Central memory CD4-positive, alpha-beta T cell (primary cell): Measurements from ENCODE around the gene ARFRP1.

ENCODE experiments used
- DNase-seq: peaks from one replicate; pipeline ENCODE4 v3.0.0; 2022

Gene ARFRP1

DNA sequence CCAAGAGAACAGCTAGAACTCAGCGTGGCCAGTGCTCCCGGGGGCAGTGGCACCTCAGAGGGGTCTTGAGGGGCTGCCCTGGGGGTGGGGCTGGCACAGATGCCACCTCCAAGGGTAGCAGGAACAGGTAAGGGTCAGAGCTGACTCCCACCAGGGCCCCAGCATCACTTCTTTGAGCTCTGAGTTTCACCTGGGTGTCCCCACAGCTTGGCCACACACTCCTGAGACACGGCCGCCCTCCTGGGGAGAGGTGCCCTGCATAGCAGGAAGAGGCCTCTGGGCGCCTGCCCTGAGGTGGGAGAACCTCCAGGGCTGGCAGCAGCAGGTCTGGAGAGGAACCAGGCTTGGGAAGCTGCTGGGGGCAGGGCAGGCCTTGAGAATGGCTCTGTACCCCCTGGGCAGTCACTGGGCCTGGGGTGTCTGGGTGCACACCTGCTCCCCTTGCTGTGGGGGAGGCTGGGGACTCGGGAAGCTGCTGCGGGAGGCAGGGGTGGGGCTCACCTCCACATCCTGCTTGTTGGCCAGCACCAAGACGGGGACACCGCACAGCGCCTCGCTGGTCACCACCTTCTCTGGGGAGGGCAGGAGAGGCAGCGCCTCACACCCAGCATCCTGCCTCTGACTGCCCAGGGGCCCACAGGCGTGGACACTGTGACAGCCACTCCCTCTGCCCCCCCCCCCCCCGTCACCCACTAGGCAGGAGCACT, 6.3 kb downstream of the ARFRP1 start:
- DNase-seq, result no peak

DNA sequence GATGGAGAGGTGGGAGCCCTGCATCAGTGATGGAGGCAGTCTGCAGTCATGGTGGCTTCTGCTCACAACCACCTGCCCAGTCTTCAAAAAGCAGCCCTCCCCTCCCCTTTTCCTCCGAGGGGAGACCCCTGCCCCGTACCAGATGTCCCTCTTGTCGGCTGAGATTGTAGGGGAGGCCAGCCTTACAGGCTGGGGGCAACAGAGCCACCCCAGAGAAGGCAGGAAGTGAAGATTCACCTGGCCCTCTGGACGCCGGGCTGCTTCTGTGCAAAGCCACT, 6.8 kb downstream of the ARFRP1 start:
- DNase-seq, result no peak

DNA sequence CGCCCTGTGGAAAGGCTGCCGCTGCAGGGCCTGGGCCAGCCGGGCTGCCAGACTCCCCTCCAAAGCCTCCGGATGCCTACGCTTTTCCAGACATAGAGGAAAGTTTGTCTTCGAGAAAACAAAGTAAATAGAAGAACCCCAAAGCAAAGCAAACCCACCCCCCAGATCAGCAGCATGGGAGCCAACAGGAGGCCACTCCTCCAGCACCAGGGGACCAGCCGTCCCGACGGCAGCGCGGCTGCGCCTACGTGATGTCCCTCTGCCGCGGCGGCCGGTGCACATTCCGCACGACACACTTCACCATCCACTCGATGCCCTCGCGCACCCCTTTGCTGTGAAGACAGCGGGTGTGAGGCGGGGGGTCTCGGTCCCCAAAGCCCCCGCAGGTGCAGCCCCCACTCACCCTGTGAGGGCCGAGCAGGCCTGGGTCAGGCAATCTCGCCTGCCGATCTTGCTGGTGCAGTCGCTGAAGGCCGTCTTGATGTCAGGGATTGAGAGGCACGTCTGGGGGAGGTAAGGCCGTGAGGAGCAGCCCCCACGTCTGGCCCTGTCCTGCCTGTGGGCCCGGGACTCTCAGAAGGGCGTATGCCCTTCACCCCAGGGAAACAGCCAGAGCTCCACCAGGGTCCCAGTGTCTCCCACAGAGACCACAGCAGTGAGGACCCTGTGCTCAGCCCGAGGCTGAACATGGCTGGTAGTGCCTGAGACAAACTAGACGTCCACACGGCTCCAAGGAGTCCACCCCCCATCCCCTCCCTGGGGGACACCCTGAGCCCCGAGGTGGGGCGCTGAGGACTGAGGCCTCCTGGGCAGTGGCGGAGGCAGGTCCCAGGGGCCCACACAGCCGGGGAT, 7.4 kb downstream of the ARFRP1 start:
- DNase-seq, result no peak

DNA sequence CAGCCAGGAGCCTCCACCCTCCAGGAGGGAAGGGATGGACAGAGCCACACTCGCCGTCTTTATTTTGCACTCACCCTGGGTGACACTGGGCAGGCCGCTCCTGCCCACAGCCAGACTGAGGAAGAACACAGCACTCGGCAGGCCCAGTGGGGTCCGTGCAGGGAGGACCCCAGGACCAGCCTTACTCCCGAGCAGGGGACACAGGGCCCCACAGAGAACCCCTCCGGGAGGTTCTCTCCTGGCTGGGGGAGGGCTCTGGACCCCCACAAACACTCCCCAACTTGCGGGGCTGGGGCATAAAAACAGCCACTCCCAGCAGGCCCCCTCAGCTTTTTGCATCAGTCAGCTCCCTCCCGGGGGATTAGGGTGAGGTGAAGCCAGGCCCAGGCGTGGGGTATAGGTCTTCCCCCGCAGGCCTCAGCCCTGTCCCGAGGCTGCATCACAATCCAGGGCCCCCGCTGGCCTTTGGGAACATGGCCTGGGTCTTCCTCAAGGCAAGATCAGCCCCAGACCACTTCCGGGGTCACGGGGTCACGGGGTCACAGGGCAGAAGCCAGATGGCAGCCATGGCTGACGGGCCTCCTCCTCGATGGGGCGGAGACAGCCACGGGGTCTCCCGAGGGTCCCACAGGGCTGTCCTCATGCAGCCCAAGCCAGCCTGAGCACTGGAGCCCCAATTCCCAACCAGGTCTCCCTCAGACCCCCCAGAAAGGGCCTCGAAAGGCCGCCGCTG, 8.1 kb downstream of the ARFRP1 start:
- DNase-seq, result no peak

DNA sequence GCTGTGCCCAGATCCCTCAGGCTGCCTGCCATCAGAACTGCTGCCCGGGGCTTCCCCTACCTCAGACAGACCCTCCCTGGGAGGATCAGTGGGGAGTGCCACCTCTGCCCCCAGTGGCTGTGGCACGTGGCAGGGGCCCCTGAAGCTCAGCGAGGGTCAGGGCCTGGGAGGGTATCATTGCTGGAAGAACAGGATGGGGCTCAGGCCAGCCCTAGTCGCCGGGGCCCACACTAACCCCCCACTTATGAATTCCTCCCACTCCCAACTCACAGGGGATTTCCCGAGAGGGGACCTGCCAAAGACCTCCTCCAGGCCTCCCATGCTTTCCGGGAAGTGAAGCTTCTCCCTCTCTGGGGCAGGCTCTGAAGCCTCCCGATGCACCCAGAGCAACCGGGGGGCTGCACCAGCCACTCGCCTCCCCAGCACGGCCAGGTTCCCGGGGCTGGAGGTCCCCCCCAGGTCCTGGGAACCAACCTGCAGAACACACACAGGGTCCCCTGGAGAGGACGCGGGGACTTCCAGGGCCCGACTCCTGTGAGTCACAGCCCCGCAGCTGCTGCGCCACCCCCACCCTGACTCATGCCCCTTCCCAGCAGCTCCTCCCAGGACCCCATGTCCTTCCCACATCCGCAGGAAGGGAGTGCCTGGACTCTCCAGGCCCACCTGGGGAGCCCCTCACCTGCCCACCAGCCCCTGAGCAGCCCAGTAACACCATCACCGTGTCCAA, 8.9 kb downstream of the ARFRP1 start:
- no peak for DNase-seq

DNA sequence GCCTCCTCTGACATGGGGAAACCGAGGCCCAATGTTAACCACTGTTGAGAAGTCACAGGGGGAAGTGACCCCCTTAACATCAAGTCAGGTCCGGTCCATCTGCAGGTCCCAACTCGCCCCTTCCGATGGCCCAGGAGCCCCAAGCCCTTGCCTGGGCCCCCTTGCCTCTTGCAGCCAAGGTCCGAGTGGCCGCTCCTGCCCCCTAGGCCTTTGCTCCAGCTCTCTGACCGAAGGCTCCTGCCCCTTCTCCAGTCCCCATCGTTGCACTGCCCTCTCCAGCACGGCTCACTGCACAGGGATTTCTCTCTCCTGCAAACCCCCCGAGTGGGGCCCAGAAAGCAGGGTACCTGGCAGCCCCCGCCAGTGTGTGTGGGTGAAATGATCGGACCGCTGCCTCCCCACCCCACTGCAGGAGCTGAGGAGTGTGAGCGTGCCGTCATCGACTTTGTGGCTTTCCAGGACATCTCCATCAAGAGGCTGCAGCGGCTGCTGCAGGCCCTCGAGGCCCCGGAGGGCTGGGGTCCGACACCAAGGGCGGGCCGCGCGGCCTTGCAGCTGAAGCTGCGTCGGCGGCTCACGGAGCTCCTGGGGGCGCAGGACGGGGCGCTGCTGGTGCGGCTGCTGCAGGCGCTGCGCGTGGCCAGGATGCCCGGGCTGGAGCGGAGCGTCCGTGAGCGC, 9.8 kb downstream of the ARFRP1 start:
- no peak for DNase-seq

DNA sequence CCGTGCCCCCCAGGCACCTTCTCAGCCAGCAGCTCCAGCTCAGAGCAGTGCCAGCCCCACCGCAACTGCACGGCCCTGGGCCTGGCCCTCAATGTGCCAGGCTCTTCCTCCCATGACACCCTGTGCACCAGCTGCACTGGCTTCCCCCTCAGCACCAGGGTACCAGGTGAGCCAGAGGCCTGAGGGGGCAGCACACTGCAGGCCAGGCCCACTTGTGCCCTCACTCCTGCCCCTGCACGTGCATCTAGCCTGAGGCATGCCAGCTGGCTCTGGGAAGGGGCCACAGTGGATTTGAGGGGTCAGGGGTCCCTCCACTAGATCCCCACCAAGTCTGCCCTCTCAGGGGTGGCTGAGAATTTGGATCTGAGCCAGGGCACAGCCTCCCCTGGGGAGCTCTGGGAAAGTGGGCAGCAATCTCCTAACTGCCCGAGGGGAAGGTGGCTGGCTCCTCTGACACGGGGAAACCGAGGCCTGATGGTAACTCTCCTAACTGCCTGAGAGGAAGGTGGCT, 10.4 kb downstream of the ARFRP1 start:
- DNase-seq, result no peak

DNA sequence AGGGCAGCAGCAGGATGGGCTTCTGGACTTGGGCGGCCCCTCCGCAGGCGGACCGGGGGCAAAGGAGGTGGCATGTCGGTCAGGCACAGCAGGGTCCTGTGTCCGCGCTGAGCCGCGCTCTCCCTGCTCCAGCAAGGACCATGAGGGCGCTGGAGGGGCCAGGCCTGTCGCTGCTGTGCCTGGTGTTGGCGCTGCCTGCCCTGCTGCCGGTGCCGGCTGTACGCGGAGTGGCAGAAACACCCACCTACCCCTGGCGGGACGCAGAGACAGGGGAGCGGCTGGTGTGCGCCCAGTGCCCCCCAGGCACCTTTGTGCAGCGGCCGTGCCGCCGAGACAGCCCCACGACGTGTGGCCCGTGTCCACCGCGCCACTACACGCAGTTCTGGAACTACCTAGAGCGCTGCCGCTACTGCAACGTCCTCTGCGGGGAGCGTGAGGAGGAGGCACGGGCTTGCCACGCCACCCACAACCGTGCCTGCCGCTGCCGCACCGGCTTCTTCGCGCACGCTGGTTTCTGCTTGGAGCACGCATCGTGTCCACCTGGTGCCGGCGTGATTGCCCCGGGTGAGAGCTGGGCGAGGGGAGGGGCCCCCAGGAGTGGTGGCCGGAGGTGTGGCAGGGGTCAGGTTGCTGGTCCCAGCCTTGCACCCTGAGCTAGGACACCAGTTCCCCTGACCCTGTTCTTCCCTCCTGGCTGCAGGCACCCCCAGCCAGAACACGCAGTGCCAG, 11.0 kb downstream of the ARFRP1 start, which contains the start of gene TNFRSF6B:
Gene TNFRSF6B (plus strand): TSS at position 25 of the 729 bp plus-strand sequence. CDS start 116 bp downstream, at position 141.
- DNase-seq, result no peak

DNA sequence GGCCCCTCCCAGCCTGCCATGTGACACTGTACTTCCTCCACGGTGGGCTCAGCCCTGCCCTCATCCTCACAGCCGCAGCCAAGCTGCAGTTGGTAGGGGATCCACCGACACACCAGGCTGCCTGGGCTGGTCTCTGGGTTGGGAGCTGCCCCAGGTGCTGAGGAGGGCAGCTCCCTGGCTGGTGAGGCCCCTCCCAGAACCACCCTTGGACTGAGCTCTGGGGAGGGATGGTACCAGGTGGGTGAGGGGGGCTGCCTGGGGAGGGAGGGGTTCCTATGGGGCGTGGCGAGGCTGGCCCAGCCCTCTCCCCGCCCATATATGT, 11.5 kb downstream of the ARFRP1 start:
- no peak for DNase-seq

DNA sequence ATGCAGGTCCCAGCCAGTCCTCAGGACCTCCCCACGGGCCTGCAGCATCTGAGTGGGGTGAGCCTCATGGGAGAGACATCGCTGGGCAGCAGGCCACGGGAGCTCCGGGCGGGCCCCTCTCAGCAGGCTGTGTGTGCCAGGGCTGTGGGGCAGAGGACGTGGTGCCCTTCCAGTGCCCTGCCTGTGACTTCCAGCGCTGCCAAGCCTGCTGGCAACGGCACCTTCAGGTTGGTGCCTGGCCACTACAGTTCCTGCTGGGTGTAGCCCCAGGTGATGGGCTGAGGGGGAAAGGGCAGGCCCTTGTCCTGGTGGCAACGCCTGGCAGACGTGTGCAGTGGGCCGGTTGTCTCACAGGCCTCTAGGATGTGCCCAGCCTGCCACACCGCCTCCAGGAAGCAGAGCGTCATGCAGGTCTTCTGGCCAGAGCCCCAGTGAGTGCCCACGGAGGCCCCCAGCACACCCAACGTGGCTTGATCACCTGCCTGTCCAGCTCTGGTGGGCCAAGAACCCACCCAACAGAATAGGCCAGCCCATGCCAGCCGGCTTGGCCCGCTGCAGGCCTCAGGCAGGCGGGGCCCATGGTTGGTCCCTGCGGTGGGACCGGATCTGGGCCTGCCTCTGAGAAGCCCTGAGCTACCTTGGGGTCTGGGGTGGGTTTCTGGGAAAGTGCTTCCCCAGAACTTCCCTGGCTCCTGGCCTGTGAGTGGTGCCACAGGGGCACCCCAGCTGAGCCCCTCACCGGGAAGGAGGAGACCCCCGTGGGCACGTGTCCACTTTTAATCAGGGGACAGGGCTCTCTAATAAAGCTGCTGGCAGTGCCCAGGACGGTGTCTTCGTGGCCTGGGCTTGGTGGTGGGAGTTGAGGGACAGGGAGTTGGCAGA, 12.1 kb downstream of the ARFRP1 start:
- no peak for DNase-seq

DNA sequence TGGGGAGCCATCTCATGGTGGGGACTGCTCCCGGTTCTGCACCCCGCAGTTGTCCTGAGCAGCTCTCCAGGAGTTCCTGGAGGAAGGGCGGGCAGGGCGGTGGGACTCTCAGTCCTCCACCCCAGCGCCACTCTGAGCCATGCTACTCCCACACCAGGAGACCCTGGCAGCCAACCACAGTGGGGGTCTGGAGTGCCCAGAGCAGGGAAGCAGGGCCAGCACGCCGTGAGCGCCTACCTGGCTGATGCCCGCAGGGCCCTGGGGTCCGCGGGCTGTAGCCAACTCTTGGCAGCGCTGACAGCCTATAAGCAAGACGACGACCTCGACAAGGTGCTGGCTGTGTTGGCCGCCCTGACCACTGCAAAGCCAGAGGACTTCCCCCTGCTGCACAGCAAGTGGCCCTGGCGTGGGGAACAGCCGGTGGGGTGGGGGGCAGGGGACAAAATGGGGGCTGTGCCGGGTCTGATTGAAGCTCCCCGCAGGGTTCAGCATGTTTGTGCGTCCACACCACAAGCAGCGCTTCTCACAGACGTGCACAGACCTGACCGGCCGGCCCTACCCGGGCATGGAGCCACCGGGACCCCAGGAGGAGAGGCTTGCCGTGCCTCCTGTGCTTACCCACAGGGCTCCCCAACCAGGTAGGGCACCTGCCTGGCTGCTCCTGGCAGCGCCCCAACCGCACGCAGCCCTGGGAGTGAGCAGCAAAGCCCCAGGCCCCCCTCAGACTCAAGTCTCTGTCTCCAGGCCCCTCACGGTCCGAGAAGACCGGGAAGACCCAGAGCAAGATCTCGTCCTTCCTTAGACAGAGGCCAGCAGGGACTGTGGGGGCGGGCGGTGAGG, 13.0 kb downstream of the ARFRP1 start:
- DNase-seq, result no peak

DNA sequence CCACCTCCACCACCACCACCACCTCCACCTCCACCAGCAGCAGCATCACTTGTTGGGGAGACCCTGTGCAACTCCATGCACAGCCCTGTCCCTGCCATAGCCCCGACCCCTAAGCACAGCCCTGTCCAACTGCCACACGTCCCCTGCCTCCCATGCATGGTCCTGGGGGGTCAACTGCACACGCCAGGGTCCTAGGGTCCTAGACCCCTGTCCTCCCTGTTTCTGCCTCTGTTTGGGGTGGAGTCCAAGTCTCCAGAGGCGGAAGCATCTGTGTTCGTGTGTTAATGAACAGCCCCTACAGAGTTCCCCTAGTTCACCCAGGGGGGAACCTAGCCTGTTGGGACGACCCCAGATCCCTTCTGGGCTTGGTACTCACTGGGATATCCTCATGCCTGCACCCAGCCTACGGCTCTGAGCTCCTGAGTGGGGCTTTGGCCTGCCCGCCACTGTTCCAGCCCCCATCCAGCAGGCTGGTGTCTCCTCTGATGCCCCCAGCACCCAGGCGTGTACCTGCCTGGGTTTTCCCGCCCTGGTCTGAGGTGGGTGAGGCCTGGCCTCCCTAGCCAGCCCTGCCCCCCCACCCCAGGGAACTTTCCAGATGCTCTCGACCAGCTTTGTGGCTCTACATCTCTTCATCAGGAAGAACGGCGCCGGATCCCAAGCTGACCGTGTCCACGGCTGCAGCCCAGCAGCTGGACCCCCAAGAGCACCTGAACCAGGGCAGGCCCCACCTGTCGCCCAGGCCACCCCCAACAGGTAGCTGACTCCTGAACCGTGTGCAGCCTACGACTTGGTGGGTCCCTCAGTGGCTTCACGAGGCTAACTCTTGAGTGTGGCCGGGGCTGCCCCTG, 13.8 kb downstream of the ARFRP1 start:
- no peak for DNase-seq

DNA sequence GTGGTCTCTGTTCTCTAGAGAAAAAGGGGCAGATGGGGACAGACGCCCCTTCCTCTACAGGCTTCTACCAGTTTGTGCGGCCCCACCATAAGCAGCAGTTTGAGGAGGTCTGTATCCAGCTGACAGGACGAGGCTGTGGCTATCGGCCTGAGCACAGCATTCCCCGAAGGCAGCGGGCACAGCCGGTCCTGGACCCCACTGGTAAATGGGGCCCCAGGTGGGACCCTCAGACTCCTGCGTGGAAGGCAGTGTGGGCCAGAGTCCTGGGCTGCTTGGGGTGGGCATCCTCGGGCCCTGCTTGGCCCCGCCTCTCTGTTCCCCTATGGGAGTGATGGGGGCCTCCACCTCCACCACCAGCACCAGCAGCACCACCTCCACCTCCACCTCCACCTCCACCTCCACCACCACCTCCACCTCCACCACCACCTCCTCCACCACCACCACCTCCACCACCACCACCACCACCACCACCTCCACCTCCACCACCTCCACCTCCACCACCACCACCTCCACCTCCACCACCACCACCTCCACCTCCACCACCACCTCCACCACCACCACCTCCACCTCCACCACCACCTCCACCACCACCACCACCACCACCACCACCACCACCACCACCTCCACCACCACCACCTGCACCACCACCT, 14.6 kb downstream of the ARFRP1 start:
- DNase-seq, result no peak

DNA sequence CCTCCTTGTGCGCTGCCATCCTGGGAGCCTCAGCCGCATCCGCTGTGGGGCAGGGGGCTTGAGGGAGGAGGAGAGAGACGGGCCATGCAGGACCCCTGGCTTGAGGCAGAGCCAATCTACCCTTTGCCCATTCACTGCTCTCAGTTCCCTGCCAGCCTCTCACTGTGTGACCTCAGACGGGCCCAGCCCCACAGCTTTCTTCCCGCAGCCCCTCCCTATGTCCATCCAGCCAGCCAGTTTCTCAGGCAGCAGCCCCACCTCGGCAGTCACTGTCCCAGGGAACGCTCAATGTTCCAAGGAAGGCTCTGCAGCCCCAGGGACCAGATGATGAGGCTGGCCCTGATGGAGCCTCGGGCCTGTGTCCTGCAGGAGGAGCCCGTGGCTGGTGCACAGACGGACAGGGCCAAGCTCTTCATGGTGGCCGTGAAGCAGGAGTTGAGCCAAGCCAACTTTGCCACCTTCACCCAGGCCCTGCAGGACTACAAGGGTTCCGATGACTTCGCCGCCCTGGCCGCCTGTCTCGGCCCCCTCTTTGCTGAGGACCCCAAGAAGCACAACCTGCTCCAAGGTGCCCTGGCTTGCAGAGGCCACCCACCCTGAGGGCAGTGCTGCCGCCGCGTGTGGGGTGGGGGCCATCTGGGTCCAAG, 15.2 kb downstream of the ARFRP1 start:
- DNase-seq, result no peak

DNA sequence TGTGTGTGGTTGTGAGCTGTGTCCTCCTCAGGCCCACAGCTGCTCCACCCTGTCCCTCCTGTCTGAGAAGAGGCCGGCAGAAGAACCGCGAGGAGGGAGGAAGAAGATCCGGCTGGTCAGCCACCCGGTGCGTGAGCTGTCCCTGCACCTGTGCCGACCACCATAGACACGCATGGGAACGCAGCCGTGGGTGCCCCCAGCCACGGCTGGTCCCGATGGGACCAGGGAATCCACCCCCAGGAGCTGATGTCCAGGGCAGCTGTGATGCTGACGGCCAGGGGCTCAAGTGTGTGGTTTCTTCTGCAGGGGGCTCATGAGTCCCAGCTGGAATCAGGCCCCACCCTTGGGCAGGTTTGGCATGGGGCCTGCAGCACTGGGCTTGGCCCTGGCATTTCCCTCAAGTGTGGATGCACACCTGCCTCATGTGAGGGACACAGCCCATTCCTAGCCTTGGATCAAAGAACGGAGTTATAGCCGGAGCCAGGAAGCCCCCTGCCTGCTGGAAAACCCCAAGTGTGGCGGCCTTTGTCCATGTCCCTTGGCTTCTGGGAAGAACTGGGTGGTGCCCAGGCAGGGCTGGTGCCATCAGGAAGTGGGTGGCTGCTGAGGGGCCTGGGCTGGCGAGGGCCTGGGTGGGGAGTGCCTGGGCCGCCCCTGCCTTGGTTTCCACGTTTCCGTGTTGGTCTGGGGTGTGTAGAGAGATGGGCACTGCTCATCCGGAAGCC, 15.9 kb downstream of the ARFRP1 start:
- no peak for DNase-seq

DNA sequence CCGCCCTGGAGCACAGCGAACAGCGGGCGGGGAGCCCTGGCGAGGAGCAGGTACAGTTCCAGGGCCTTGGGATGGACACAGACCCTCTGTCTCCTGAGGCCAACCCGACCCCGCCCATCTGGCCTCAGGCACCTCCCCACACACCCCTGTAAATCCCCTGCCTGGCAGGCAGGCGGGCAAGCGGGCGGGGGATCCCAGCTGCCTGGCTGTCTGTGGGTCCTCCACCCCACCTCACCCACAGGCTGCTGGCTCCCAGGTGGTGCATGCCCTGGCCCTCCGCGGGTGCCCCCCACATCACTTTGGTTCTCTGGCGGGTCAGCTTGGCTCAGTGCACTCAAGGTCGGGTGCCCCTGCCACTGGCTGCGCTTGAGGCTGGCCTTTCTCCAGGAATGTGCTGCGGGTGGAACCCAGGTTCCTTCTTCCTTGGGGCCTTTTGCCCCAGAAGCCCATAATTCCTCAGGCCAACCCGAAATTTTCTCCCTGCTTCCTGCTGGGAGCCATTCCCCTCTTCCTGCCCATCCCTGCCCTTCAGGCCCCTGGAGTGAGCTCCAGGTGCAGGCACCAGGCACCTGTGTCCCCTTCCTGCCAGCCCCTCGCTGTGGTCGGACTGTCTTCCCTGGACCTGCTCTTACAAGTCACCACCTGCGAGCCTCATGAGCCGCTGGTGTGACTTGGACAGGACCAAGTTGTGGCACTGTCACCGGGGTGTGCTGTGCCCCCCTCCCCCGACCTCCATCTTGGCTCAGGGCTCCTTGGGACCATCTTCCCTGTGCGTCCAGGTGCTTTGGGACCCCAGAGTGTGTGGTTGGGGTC, 16.7 kb downstream of the ARFRP1 start:
- no peak for DNase-seq
